Osteoblast (primary cell): ENCODE data around the gene DPYSL5. TPM values are rescaled to one million over a fixed set of nuclear protein-coding genes. Genes with fewer than 3 reads are reported as not detected.
"Not testable (repeated sequence)": the region's sequence is repeated elsewhere in the genome, so short reads cannot be mapped to it uniquely, and the experiment has no call there.

Experiments used
- DNase-seq: peaks from one replicate; pipeline ENCODE4 v3.0.0; 2011; ENCODE audit warnings: low spot score, mixed read lengths; ENCODE audit not compliant: insufficient read length; ENCODE audit errors: missing footprints
- H2AFZ ChIP-seq: 2 replicates; pipeline ENCODE4 v1.6.0; 2011; ENCODE audit warnings: mild to moderate bottlenecking, low read length
- H3K27ac ChIP-seq: 2 replicates; pipeline ENCODE4 v1.5.1; 2011; ENCODE audit warnings: mild to moderate bottlenecking, low read depth, low read length, moderate library complexity
- H3K27me3 ChIP-seq: 2 replicates; pipeline ENCODE4 v1.6.0; 2012; ENCODE audit warnings: mild to moderate bottlenecking, control low read depth, inconsistent platforms, low read length, moderate library complexity; ENCODE audit not compliant: insufficient read depth
- H3K36me3 ChIP-seq: 2 replicates; pipeline ENCODE4 v1.5.1; 2011; ENCODE audit warnings: mild to moderate bottlenecking, low read length, control low read depth, moderate library complexity; ENCODE audit not compliant: insufficient read depth
- H3K4me1 ChIP-seq: 2 replicates; pipeline ENCODE4 v1.5.1; 2011; ENCODE audit warnings: mild to moderate bottlenecking, low read length, control low read depth, moderate library complexity; ENCODE audit not compliant: insufficient read depth
- H3K4me2 ChIP-seq: 2 replicates; pipeline ENCODE4 v1.6.0; 2011; ENCODE audit warnings: mild to moderate bottlenecking, low read length; ENCODE audit not compliant: insufficient read depth
- H3K4me3 ChIP-seq: fragments of 200-600 bp; sonication (generic); 3 replicates; pipeline ENCODE4 v1.5.1; 2012; ENCODE audit warnings: mild to moderate bottlenecking, low read length, inconsistent platforms; ENCODE audit not compliant: insufficient read depth
- H3K79me2 ChIP-seq: 2 replicates; pipeline ENCODE4 v1.6.0; 2012; ENCODE audit warnings: mild to moderate bottlenecking, low read length, control low read depth, inconsistent platforms; ENCODE audit not compliant: insufficient read depth
- H3K9me3 ChIP-seq: 2 replicates; pipeline ENCODE4 v1.5.1; 2011; ENCODE audit warnings: low read depth, low read length, control low read depth
- H4K20me1 ChIP-seq: 2 replicates; pipeline ENCODE4 v1.6.0; 2012; ENCODE audit warnings: mild to moderate bottlenecking, low read length, control low read depth; ENCODE audit not compliant: insufficient read depth
- total RNA-seq: library from RNA; depleted of rRNA; stranded (reverse); fragments of >200 nt; gene quantifications from 2 replicates; pipeline ENCODE4 v1.2.3, GENCODE V29; 2012
- TF ChIP-seq, protein P1 (sequence below): IDR thresholded peaks from 2 replicates; pipeline ENCODE4 v1.5.1; 2011; ENCODE audit warnings: mild to moderate bottlenecking, low read depth, low read length, moderate library complexity; ENCODE audit errors: extremely low read depth

Gene DPYSL5
- total RNA-seq, 1 donor: not detected

DNA sequence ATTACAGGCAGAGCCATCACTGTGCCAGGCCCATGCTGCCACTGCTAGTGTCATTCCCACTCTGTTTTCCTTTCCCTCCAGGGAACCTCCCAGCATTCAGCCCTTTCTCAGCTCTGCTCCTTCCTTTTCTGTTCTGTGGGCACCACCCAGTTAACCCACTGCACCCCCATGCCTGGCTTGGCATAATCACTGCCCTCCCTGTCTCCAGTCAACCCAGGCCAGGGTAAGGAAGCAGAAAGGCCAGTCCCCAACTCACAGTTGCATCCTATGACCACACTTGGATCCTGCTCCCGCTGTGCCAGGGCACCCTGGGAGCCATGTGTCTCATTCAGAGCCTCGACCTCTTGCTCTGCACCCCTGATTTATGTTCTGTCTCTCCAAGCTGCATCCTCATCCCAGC, 32.2 kb downstream of the DPYSL5 start:
- Histone ChIP-seq H3K4me1 (no peaks in the 10 kb centered on the region), H4K20me1 (no peaks in the 10 kb centered on the region), H3K79me2 (no peaks in the 10 kb centered on the region), H3K27ac (no peak overlapping the region), H3K27me3 (peaks cover 21% of the 10 kb centered on the region), H3K4me2 (no peak overlapping the region), H2AFZ (no peak overlapping the region), H3K4me3 (no peak overlapping the region), H3K9me3 (no peaks in the 10 kb centered on the region), H3K36me3 (no peaks in the 10 kb centered on the region)
- no peak for DNase-seq
- TF ChIP-seq, protein P1, sequence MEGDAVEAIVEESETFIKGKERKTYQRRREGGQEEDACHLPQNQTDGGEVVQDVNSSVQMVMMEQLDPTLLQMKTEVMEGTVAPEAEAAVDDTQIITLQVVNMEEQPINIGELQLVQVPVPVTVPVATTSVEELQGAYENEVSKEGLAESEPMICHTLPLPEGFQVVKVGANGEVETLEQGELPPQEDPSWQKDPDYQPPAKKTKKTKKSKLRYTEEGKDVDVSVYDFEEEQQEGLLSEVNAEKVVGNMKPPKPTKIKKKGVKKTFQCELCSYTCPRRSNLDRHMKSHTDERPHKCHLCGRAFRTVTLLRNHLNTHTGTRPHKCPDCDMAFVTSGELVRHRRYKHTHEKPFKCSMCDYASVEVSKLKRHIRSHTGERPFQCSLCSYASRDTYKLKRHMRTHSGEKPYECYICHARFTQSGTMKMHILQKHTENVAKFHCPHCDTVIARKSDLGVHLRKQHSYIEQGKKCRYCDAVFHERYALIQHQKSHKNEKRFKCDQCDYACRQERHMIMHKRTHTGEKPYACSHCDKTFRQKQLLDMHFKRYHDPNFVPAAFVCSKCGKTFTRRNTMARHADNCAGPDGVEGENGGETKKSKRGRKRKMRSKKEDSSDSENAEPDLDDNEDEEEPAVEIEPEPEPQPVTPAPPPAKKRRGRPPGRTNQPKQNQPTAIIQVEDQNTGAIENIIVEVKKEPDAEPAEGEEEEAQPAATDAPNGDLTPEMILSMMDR: no peak

DNA sequence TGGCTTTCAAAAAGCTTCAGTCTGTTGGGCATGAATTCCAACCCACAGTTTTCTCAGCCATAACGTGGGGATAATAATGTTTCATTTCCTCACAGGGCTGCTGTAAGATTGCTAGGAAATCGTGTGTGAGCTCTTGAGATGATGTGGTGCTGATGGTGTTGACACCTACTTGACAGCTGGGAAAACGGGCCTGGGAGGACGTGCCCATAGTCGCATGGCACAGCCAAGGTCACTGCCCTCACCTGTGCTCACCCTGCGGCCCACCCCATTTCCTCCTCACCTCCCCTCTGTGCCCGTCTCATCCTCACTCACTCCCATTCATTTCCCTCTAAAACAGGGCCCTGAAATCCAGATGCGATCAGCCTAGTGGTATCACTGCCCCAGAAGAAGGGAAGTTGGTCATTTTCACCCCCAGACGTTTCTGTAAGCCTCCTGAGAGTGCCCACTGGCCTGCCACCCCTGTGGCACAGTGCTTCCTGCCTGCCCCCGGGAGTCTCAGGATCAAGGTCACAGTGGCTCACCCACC, 33.0 kb downstream of the DPYSL5 start:
- no peaks in the 10 kb centered on the region for H3K4me1 ChIP-seq
- H2AFZ ChIP-seq: no peak overlapping the region
- TF ChIP-seq, protein P1: no peak
- no peaks in the 10 kb centered on the region for H3K36me3 ChIP-seq
- peaks cover 29% of the 10 kb centered on the region for H3K27me3 ChIP-seq
- no peaks in the 10 kb centered on the region for H3K9me3 ChIP-seq
- DNase-seq: no peak
- H3K79me2 ChIP-seq: no peaks in the 10 kb centered on the region
- no peak overlapping the region for H3K4me3 ChIP-seq
- no peaks in the 10 kb centered on the region for H4K20me1 ChIP-seq
- H3K27ac ChIP-seq: no peak overlapping the region
- H3K4me2 ChIP-seq: no peak overlapping the region

DNA sequence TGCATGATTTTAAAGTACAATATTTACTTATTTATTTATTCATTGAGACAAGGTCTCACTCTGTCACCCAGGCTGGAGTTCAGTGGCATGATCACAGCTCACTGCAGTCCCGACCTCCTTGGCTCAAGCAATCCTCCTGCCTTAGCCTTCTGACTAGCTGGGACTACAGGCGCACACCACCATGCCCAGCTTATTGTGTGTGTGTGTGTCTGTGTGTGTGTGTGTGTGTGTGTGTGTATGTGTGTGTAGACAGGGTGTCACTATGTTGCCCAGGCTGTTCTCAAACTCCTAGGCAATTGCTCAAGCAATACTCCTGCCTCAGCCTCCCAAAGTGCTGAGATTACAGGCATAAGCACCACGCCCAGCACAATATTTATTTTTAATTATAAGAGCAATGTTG, 34.3 kb downstream of the DPYSL5 start:
- H3K27ac ChIP-seq, H3K9me3 ChIP-seq, H3K36me3 ChIP-seq, H3K4me1 ChIP-seq, H3K4me2 ChIP-seq, H4K20me1 ChIP-seq, H3K79me2 ChIP-seq, DNase-seq, H2AFZ ChIP-seq, H3K4me3 ChIP-seq: not testable (repeated sequence)
- H3K27me3 ChIP-seq: peaks cover 35% of the 10 kb centered on the region

DNA sequence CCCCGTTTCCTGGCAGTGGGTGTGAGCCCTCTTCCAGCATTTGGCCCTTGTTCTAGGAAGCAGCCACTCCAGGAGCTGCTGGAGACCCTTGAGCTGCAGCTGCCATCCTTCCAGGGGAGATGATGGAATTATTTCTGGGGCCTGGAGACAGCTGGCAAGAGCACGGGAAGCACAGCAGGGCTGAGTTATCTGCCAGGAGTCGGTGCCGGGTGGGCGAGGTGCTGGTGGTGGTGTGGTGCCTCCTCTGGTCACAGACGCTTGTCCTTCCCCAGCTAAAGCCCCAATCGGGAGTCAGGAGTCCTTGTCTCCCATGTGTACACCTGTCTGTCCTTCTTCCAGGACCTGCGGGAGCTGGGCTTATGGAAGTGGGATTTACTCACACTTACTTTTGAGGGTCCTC, 36.0 kb downstream of the DPYSL5 start:
- Histone ChIP-seq H3K27ac (no peak overlapping the region), H2AFZ (no peak overlapping the region), H3K4me2 (no peak overlapping the region), H3K9me3 (no peaks in the 10 kb centered on the region), H3K36me3 (no peaks in the 10 kb centered on the region), H3K4me1 (no peaks in the 10 kb centered on the region), H3K27me3 (peaks cover 34% of the 10 kb centered on the region), H3K4me3 (no peak overlapping the region), H3K79me2 (no peaks in the 10 kb centered on the region), H4K20me1 (no peaks in the 10 kb centered on the region)
- TF ChIP-seq, protein P1: no peak
- DNase-seq: no peak

DNA sequence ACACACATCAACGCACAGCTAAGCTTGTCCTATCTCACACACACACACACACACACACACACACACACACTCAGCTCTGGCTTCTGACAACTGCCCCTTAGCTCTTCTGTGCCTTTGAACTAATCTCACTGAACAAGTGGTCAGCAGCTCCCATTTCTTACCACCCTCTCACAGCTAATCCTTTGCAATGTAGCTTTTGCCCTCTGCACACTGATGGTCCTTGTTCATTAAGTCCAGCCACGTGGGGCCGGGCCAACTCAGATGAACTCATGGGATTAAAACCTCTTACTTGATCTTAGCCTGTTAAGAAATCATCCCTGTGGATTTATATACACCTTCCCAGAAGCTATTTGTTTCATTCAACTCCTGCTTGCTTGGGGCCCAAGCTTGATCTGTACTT, 36.6 kb downstream of the DPYSL5 start:
- TF ChIP-seq, protein P1: no peak
- no peaks in the 10 kb centered on the region for H3K79me2 ChIP-seq
- no peak overlapping the region for H3K4me2 ChIP-seq
- H2AFZ ChIP-seq: no peak overlapping the region
- no peaks in the 10 kb centered on the region for H3K4me1 ChIP-seq
- no peaks in the 10 kb centered on the region for H4K20me1 ChIP-seq
- H3K27ac ChIP-seq: no peak overlapping the region
- no peaks in the 10 kb centered on the region for H3K36me3 ChIP-seq
- no peaks in the 10 kb centered on the region for H3K9me3 ChIP-seq
- H3K4me3 ChIP-seq: no peak overlapping the region
- peaks cover 34% of the 10 kb centered on the region for H3K27me3 ChIP-seq
- no peak for DNase-seq
